Endothelial cell of umbilical vein (primary cell): ENCODE measurements around the gene CRYGS. TPM values are rescaled to one million over a fixed set of nuclear protein-coding genes. Genes with fewer than 3 reads are reported as not detected.

Source experiments
- BruUV-seq: library from RNA; stranded (reverse); fragments of 400-500 nt; replicated peaks from 2 replicates; lab custom pipeline; 2021; lab: Mats Ljungman, UMichigan
- CTCF ChIA-PET: fragments of 300-600, 350-600 bp; sonication (Branson Sonifier 250); formaldehyde crosslinking; loops from one replicate; lab custom pipeline; 2021; ENCODE audit warnings: antibody characterized with exemption, inconsistent platforms; lab: Charles Lee
- POLR2A ChIA-PET: fragments of 300-600, 350-600 bp; sonication (Branson Sonifier 250); formaldehyde crosslinking; loops from one replicate; lab custom pipeline; 2021; ENCODE audit warnings: antibody characterized with exemption, inconsistent platforms; lab: Charles Lee
- DNase-seq: peaks from one replicate; pipeline ENCODE4 v3.0.0-alpha.2; 2011; ENCODE audit warnings: low read depth, low spot score
- FAIRE-seq: peaks from 2 replicates; lab custom pipeline; 2011; peaks lifted over from hg19 to GRCh38; lab: Jason Lieb, UNC
- H2AFZ ChIP-seq: 2 replicates; pipeline ENCODE4 v1.6.0; 2012; ENCODE audit warnings: low read depth, low read length, control low read depth, inconsistent platforms
- H3K27ac ChIP-seq: 2 replicates; pipeline ENCODE4 v1.5.1; 2011; ENCODE audit warnings: low read depth, mild to moderate bottlenecking, control low read depth, low read length, moderate library complexity; ENCODE audit not compliant: insufficient read depth
- H3K27me3 ChIP-seq, 2 experiments: 2 replicates each; pipeline versions ENCODE4 v1.6.0 to v1.6.1; 2011; ENCODE audit warnings: low read length in 2 of 2, mixed read lengths in 1 of 2; ENCODE audit not compliant: control insufficient read depth in 2 of 2, insufficient read depth in 2 of 2
- H3K36me3 ChIP-seq, 2 experiments: 2 replicates in 1 of 2; 3 replicates in 1 of 2; pipeline ENCODE4 v1.5.1; 2011; ENCODE audit warnings: low read length in 2 of 2, mild to moderate bottlenecking in 1 of 2, moderate library complexity in 1 of 2; ENCODE audit not compliant: control insufficient read depth in 2 of 2, insufficient read depth in 2 of 2; ENCODE audit errors: extremely low read depth in 1 of 2
- H3K4me1 ChIP-seq: 3 replicates; pipeline ENCODE4 v1.5.1; 2011; ENCODE audit warnings: mild to moderate bottlenecking, low read length; ENCODE audit not compliant: control insufficient read depth, insufficient read depth; ENCODE audit errors: extremely low read depth
- H3K4me2 ChIP-seq: 2 replicates; pipeline ENCODE4 v1.6.1; 2011; ENCODE audit warnings: low read length, control low read depth, mixed read lengths; ENCODE audit not compliant: insufficient read depth
- H3K4me3 ChIP-seq, 3 experiments: fragments of 200-600 bp in 1 of 3; sonication (generic), shearing (Covaris generic) in 1 of 3; replicated peaks in 1 of 3; 2 replicates each; pipeline ENCODE4 v1.5.1; 2011 to 2016; ENCODE audit warnings: control low read depth in 3 of 3, low read length in 3 of 3, mild to moderate bottlenecking in 2 of 3, inconsistent platforms in 1 of 3, low read depth in 1 of 3, moderate library complexity in 1 of 3; ENCODE audit not compliant: insufficient read depth in 1 of 3
- H3K79me2 ChIP-seq: 2 replicates; pipeline ENCODE4 v1.6.0; 2012; ENCODE audit warnings: low read length, inconsistent platforms; ENCODE audit not compliant: control insufficient read depth, insufficient read depth
- H3K9ac ChIP-seq: replicated peaks from 2 replicates; pipeline ENCODE3; 2011; ENCODE audit warnings: low read length, control low read depth; ENCODE audit not compliant: insufficient read depth; ENCODE audit errors: extremely low read depth
- H3K9me1 ChIP-seq: replicated peaks from 3 replicates; pipeline ENCODE4 v1.6.0; 2011; ENCODE audit warnings: mild to moderate bottlenecking, low read length; ENCODE audit not compliant: control insufficient read depth, insufficient read depth; ENCODE audit errors: extremely low read depth
- H3K9me3 ChIP-seq: replicated peaks from 2 replicates; pipeline ENCODE4 v1.5.1; 2012; ENCODE audit warnings: low read length, inconsistent platforms; ENCODE audit not compliant: control insufficient read depth, insufficient read depth
- H4K20me1 ChIP-seq: replicated peaks from 2 replicates; pipeline ENCODE3; 2011; ENCODE audit warnings: mild to moderate bottlenecking, low read length; ENCODE audit not compliant: control insufficient read depth, insufficient read depth; ENCODE audit errors: extremely low read depth
- CTCF ChIP-seq, 2 donors: IDR thresholded peaks; 1 replicate in 1 of 2; 2 replicates in 1 of 2; pipeline ENCODE4 v1.5.1; 2011; ENCODE audit warnings: low read length in 2 of 2, mild to moderate bottlenecking in 2 of 2, moderate library complexity in 2 of 2, control low read depth in 1 of 2, inconsistent platforms in 1 of 2, low read depth in 1 of 2; ENCODE audit not compliant: insufficient read depth in 1 of 2; ENCODE audit errors: extremely low read depth in 1 of 2
- EZH2 ChIP-seq: IDR thresholded peaks from 2 replicates; pipeline ENCODE4 v1.6.1; 2012; ENCODE audit warnings: borderline replicate concordance, low read depth, mild to moderate bottlenecking, moderate library complexity, low read length, inconsistent platforms; ENCODE audit not compliant: severe bottlenecking
- FOS ChIP-seq: IDR thresholded peaks from 2 replicates; pipeline ENCODE4 v1.6.1; 2011; ENCODE audit warnings: mild to moderate bottlenecking, low read length, moderate library complexity, borderline replicate concordance; ENCODE audit not compliant: insufficient read depth
- GATA2 ChIP-seq: IDR thresholded peaks from 2 replicates; pipeline ENCODE4 v1.7.0; 2011; ENCODE audit warnings: low read depth, mild to moderate bottlenecking, moderate library complexity, mixed read lengths, low read length; ENCODE audit not compliant: insufficient read length, insufficient read depth
- MAX ChIP-seq: IDR thresholded peaks from 2 replicates; pipeline ENCODE4 v1.6.1; 2011; ENCODE audit not compliant: insufficient read depth, insufficient read length
- POLR2AphosphoS5 ChIP-seq: IDR thresholded peaks from 2 replicates; pipeline ENCODE4 v1.6.1; 2012; ENCODE audit warnings: low read depth, mild to moderate bottlenecking, control low read depth, low read length, moderate library complexity; ENCODE audit not compliant: insufficient read depth
- dilution Hi-C: fragments of 300-500 bp; cut with MboI; formaldehyde crosslinking; loops from one replicate; pipeline ENCODE4 v1.15.0; 2019; ENCODE audit warnings: low sequenced_read_pairs; ENCODE audit not compliant: extremely low pct_ligation_motif_present
- intact Hi-C: fragments of 100-400 bp; cut with micrococcal nuclease; formaldehyde crosslinking; loops from one replicate; pipeline ENCODE4 v1.10.0; 2022
- polyA plus RNA-seq, 4 experiments: library from polyadenylated mRNA; depleted of rRNA in 3 of 4; stranded (reverse) in 3 of 4; unstranded in 1 of 4; fragments of >200 nt; gene quantifications; 2 replicates each; pipeline versions ENCODE4 v1.2.1 to v1.2.3, GENCODE V29; 2011 to 2012; ENCODE audit warnings: missing spikeins in 1 of 4
- total RNA-seq: library from RNA; stranded (reverse); gene quantifications from 2 replicates; pipeline ENCODE4 v1.2.3, GENCODE V29; 2021

Gene CRYGS
- total and polyA plus RNA-seq, 2 donors (not counting 3 experiments of a cell fraction or from before 2014, with no cell fraction given): 5.0 TPM

DNA sequence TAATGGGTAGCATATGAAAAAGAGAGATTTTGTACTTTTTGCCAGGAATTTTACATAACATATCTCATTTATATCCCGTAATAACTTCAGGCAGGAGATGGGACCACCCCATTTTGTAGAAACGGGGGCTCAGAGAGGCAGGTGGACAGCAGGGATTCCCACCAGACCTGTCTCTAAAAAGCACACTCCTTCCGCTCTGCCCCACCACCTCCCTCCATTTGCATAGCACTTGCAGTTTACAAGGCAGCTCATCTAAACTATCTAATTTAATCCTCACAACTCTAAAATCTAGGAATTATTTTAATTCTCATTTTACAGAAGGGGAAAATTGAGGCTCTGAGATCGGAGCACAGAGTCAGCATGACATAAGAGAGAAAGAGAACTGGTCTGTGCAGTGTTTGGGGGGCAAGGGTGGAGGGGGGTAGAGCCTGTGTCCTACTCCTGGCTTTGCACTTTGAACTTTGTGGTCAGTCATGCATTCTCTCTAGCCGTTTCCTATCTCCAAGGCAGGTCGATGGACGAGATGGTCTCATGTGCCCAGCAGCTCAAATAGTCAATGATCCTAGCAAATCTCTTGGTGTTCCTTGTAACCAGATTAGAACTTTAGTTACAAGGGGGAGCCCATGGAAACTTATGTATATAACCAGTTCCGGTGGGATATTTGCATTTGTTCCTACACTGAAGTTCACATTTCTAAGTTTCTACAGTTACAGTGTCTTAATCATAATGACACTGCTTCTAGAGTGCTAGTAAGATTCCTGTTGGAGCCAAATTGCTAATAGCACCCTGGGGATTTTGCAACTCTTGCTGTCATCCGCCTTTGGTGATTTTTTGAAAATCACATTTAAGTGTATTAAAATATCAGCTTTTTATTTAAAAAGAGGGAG is 18.6 kb downstream of the CRYGS start:
- TF ChIP-seq FOS (no peak), POLR2AphosphoS5 (no peak), EZH2 (no peak), GATA2 (no peak), MAX (no peak), CTCF (IDR thresholded peaks at IDR 0.05; ENCODE audit: extremely low read depth in 1 of 2, insufficient read depth in 1 of 2, low read depth in 1 of 2, low read length in 2 of 2) (no peak)
- Histone ChIP-seq H3K9me3 (no peaks in the 10 kb centered on the region), H3K4me2 (no peak overlapping the region), H3K4me1 (no peaks in the 10 kb centered on the region), H3K4me3 (no peak overlapping the region), H3K36me3 (no peaks in the 10 kb centered on the region), H3K9ac (no peak overlapping the region), H3K27ac (no peak overlapping the region), H3K9me1 (no peaks in the 10 kb centered on the region), H2AFZ (no peak overlapping the region), H3K79me2 (no peaks in the 10 kb centered on the region), H3K27me3 (no peaks in the 10 kb centered on the region), H4K20me1 (no peaks in the 10 kb centered on the region)
- FAIRE-seq (no peak), DNase-seq (no peak)
- POLR2A ChIA-PET: no interaction called here
- dilution Hi-C loops (no loop called here), intact Hi-C loops (no loop called here)
- no TSS peak for BruUV-seq
- CTCF ChIA-PET: interaction anchor here (1.2 kb wide), 1 partner anchor 15 kb away, joined by 3 read pairs; no protein-coding TSS in a partner anchor
